Measurements from ENCODE around the gene CD34. TPM values are rescaled to one million over a fixed set of nuclear protein-coding genes. Genes with fewer than 3 reads are reported as not detected.
"Not testable (repeated sequence)": the region's sequence is repeated elsewhere in the genome, so short reads cannot be mapped to it uniquely, and the experiment has no call there.

Gene CD34
- total RNA-seq, 4 donors from 2014 or later = 11.1 to 31.1 (median 17.1) TPM

GRCh38 chr1:207938016-207938415, 27.1 kb upstream of the CD34 start:
- H3K4me1 ChIP-seq = no peaks in the 10 kb centered on the region
- H3K27me3 ChIP-seq = no peaks in the 10 kb centered on the region
- no peak overlapping the region for H3K27ac ChIP-seq
- H3K36me3 ChIP-seq = no peaks in the 10 kb centered on the region
- H3K4me3 ChIP-seq = no peak overlapping the region
- WGBS = 74% methylated on average over 10 of the region's 10 CpGs
- no peaks in the 10 kb centered on the region for H3K9me3 ChIP-seq
- TF ChIP-seq CTCF (IDR thresholded peaks at IDR 0.05) (no peak), EP300 (IDR thresholded peaks at IDR 0.05) (no peak), POLR2A (IDR thresholded peaks at IDR 0.05) (no peak)
- DNase-seq (ENCODE audit: low spot score in 2 of 2) = no peak

- no peaks in the 10 kb centered on the region for H3K27me3 ChIP-seq
- no peaks in the 10 kb centered on the region for H3K9me3 ChIP-seq
- 63% methylated on average over 3 of the region's 3 CpGs for WGBS
- no peaks in the 10 kb centered on the region for H3K4me1 ChIP-seq
- DNase-seq (ENCODE audit: low spot score in 2 of 2) = no peak
- H3K4me3 ChIP-seq = no peak overlapping the region
- no peak for TF ChIP-seq POLR2A (IDR thresholded peaks at IDR 0.05)
- no peak for TF ChIP-seq EP300 (IDR thresholded peaks at IDR 0.05)
- TF ChIP-seq CTCF (IDR thresholded peaks at IDR 0.05) = no peak
- no peak for TF ChIP-seq POLR2AphosphoS5 (IDR thresholded peaks at IDR 0.05)
- H3K36me3 ChIP-seq = no peaks in the 10 kb centered on the region
- H3K27ac ChIP-seq = no peak overlapping the region
Measured at GRCh38 chr1:207937204-207937603, 26.3 kb upstream of the CD34 start.

GRCh38 chr1:207935166-207935583, 24.2 kb upstream of the CD34 start:
- Histone ChIP-seq H3K27me3 (no peaks in the 10 kb centered on the region), H3K4me1 (no peaks in the 10 kb centered on the region), H3K4me3 (no peak overlapping the region), H3K27ac (no peak overlapping the region), H3K9me3 (peaks cover 4% of the 10 kb centered on the region), H3K36me3 (no peaks in the 10 kb centered on the region)
- no peak for DNase-seq (ENCODE audit: low spot score in 2 of 2)
- 93% methylated on average over 1 of the region's 1 CpG for WGBS
- TF ChIP-seq POLR2A (IDR thresholded peaks at IDR 0.05) (no peak), EP300 (IDR thresholded peaks at IDR 0.05) (no peak), CTCF (IDR thresholded peaks at IDR 0.05) (no peak), POLR2AphosphoS5 (IDR thresholded peaks at IDR 0.05) (no peak)

- TF ChIP-seq EP300 (IDR thresholded peaks at IDR 0.05) = no peak
- no peak for TF ChIP-seq POLR2AphosphoS5 (IDR thresholded peaks at IDR 0.05)
- TF ChIP-seq POLR2A (IDR thresholded peaks at IDR 0.05) = no peak
- no peak for TF ChIP-seq CTCF (IDR thresholded peaks at IDR 0.05)
- H3K4me3 ChIP-seq = no peak overlapping the region
- peaks cover 4% of the 10 kb centered on the region for H3K9me3 ChIP-seq
- H3K4me1 ChIP-seq = no peaks in the 10 kb centered on the region
- WGBS = 72% methylated on average over 4 of the region's 4 CpGs
- no peak overlapping the region for H3K27ac ChIP-seq
- no peaks in the 10 kb centered on the region for H3K27me3 ChIP-seq
- H3K36me3 ChIP-seq = no peaks in the 10 kb centered on the region
- DNase-seq (ENCODE audit: low spot score in 2 of 2) = no peak
Measured at GRCh38 chr1:207933205-207933800, 22.4 kb upstream of the CD34 start.

- no peak overlapping the region for H3K4me3 ChIP-seq
- H3K9me3 ChIP-seq = peaks cover 4% of the 10 kb centered on the region
- no peak overlapping the region for H3K27ac ChIP-seq
- TF ChIP-seq EP300 (IDR thresholded peaks at IDR 0.05) (no peak), POLR2AphosphoS5 (IDR thresholded peaks at IDR 0.05) (no peak), CTCF (IDR thresholded peaks at IDR 0.05) (no peak), POLR2A (IDR thresholded peaks at IDR 0.05) (no peak)
- H3K36me3 ChIP-seq = no peaks in the 10 kb centered on the region
- H3K27me3 ChIP-seq = no peaks in the 10 kb centered on the region
- peaks cover 30% of the 10 kb centered on the region for H3K4me1 ChIP-seq
- DNase-seq (ENCODE audit: low spot score in 2 of 2) = no peak
- 93% methylated on average over 1 of the region's 1 CpG for WGBS
Measured at GRCh38 chr1:207926984-207927383, 16.1 kb upstream of the CD34 start.

- H3K4me3 ChIP-seq; H3K36me3 ChIP-seq; DNase-seq (ENCODE audit: low spot score in 2 of 2); H3K27me3 ChIP-seq; H3K27ac ChIP-seq; H3K9me3 ChIP-seq: not testable (repeated sequence)
- WGBS = 96% methylated on average over 3 of the region's 3 CpGs
- peaks cover 32% of the 10 kb centered on the region for H3K4me1 ChIP-seq
Measured at GRCh38 chr1:207925969-207926368, 15.0 kb upstream of the CD34 start.
